GM04504 (cell line): Measurements from ENCODE around the gene ENDOG.
A peak's percentile ranks its signal among the peaks of the same experiment; 100 is the strongest.
"Not testable (repeated sequence)": the region's sequence is repeated elsewhere in the genome, so short reads cannot be mapped to it uniquely, and the experiment has no call there.

ENCODE experiments used
- DNase-seq: peaks from one replicate; pipeline ENCODE4 v3.0.0-alpha.2; 2012; ENCODE audit warnings: low read depth

The ENDOG gene

GRCh38 chr9:128818099-128818838 is at the start of gene ENDOG:
ENDOG (plus strand) TSS chr9:128818500; CDS start chr9:128818685, 185 bp downstream.
- DNase-seq, result peak; percentile 93

GRCh38 chr9:128768606-128769005 is 49.7 kb upstream of the ENDOG start:
- DNase-seq, result no peak

GRCh38 chr9:128770286-128771030 is 47.8 kb upstream of the ENDOG start:
- no peak for DNase-seq

GRCh38 chr9:128771094-128771721 is 47.1 kb upstream of the ENDOG start:
- DNase-seq, result no peak

GRCh38 chr9:128771745-128772519 is 46.4 kb upstream of the ENDOG start, which contains the start of gene ZER1:
ZER1 (minus strand) TSS chr9:128771927; CDS start chr9:128755565, 16,362 bp downstream.
- peak; percentile 77 for DNase-seq

- DNase-seq, result no peak
Observed at GRCh38 chr9:128773049-128773448, 45.3 kb upstream of the ENDOG start.

GRCh38 chr9:128774804-128775203 is 43.5 kb upstream of the ENDOG start:
- DNase-seq, result no peak

GRCh38 chr9:128780093-128780492 is 38.2 kb upstream of the ENDOG start:
- not testable (repeated sequence) for DNase-seq

- no peak for DNase-seq
Observed at GRCh38 chr9:128781187-128782070, 36.9 kb upstream of the ENDOG start.

- no peak for DNase-seq
Observed at GRCh38 chr9:128782669-128783068, 35.6 kb upstream of the ENDOG start.

GRCh38 chr9:128785427-128785826 is 32.9 kb upstream of the ENDOG start:
- DNase-seq, result no peak

GRCh38 chr9:128786681-128787601 is 31.4 kb upstream of the ENDOG start, which contains the start of gene TBC1D13:
TBC1D13 (plus strand) TSS chr9:128787253; CDS start chr9:128787354, 101 bp downstream.
- peak; percentile 56 for DNase-seq

GRCh38 chr9:128787659-128788058 is 30.6 kb upstream of the ENDOG start:
- DNase-seq, result no peak

- DNase-seq, result no peak
Observed at GRCh38 chr9:128788445-128788844, 29.9 kb upstream of the ENDOG start.

GRCh38 chr9:128790536-128790935 is 27.8 kb upstream of the ENDOG start:
- DNase-seq, result no peak

GRCh38 chr9:128792134-128792533 is 26.2 kb upstream of the ENDOG start:
- no peak for DNase-seq

GRCh38 chr9:128792978-128793686 is 25.2 kb upstream of the ENDOG start:
- DNase-seq, result no peak

GRCh38 chr9:128794961-128795360 is 23.3 kb upstream of the ENDOG start:
- not testable (repeated sequence) for DNase-seq

GRCh38 chr9:128798896-128799295 is 19.4 kb upstream of the ENDOG start:
- DNase-seq, result no peak
